Activated effector memory CD4-positive, alpha-beta T cell treated with anti-CD3 and anti-CD28 coated beads, Interleukin-2, amount 50 U/mL, for 16 hours (primary cell): ENCODE measurements around the gene CDK6.
"Not testable (repeated sequence)": the region's sequence is repeated elsewhere in the genome, so short reads cannot be mapped to it uniquely, and the experiment has no call there.

Experiments
- DNase-seq: peaks from one replicate; pipeline ENCODE4 v3.0.0-alpha.2; 2020

CDK6 gene

GRCh38 chr7:92836489-92836999, at the start of gene CDK6:
TSS of gene CDK6 (minus strand) at chr7:92836573. CDS start at chr7:92833323, 3,250 bp downstream.
- peak; percentile 88 for DNase-seq

GRCh38 chr7:92886039-92886438, 49.7 kb upstream of the CDK6 start:
- not testable (repeated sequence) for DNase-seq

GRCh38 chr7:92884218-92884617, 47.8 kb upstream of the CDK6 start:
- no peak for DNase-seq

GRCh38 chr7:92882760-92883159, 46.4 kb upstream of the CDK6 start:
- DNase-seq, result no peak

GRCh38 chr7:92881091-92881485, 44.7 kb upstream of the CDK6 start:
- DNase-seq, result no peak

GRCh38 chr7:92880212-92881090, 44.1 kb upstream of the CDK6 start:
- DNase-seq, result no peak

GRCh38 chr7:92877367-92877766, 41.0 kb upstream of the CDK6 start:
- DNase-seq, result no peak

GRCh38 chr7:92876836-92877235, 40.5 kb upstream of the CDK6 start:
- DNase-seq, result no peak

GRCh38 chr7:92875719-92876118, 39.3 kb upstream of the CDK6 start:
- DNase-seq, result peak; percentile 63

GRCh38 chr7:92875173-92875572, 38.8 kb upstream of the CDK6 start:
- DNase-seq, result no peak

DNA sequence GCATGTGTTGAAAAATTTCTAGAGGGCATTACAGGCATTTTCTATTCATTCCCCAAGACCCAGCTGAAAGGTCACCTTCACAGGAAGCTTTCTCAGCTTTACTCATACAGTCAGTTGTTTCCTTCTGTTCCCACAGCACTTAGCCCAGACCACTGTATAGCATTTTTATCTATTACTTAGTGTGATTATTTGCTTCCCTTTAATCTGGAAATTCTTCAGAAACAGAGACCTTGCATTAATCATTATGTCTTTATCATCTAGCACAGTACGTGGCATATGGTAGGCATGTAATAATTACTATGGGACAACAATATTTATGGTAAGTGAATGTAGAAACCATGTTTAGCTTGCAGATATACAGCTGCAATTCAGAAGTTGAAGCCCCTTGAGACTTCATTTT, 38.2 kb upstream of the CDK6 start:
- no peak for DNase-seq

GRCh38 chr7:92873776-92874175, 37.4 kb upstream of the CDK6 start:
- DNase-seq, result no peak

- no peak for DNase-seq
Observed at GRCh38 chr7:92872701-92873100, 36.3 kb upstream of the CDK6 start.

DNA sequence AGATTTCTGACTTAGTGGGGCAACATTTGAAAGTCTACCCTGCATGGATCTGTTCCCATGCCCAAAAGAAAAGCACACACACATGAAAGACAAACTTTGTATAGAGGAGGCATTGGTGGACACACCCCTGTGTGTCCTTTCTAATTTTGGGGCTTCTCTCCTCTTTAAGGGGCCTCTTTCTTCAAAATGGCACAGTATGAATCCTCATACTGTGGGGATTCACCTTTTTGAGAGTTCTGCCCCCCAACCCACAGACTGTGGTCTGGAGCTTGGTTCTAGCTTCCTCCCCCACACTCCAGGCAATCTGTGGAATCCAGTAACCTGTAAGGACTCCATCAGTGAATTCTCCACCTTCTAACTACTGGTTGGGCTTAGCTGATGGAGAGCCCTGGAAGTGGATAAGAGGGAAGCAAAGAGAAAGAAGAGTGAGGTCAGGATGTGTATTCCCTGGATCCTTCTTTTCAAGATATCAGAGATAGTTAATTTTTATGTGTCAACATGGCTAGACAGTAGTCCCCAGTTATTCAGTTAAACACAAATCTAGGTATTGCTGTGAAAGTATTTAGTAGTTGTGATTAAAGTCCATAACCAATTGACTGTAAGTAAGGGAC, 32.4 kb upstream of the CDK6 start:
- DNase-seq, result no peak

DNA sequence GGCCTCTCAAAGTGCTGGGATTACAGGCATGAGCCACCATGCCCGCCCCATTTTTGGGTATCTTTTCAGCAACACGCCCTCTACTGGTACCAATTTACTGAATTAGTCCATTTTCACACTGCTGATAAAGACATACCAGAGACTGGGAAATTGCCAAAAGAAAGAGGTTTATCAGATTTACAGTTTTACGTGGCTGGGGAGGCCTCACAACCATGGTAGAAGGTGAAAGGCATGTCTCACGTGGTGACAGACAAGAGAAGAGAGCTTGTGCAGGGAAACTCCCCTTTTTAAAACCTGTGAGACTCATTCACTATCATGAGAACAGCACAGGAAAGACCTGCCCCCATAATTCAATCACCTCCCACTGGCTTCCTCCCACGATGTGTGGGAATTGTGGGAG, 27.8 kb upstream of the CDK6 start:
- peak; percentile 65 for DNase-seq

GRCh38 chr7:92856436-92856835, 20.1 kb upstream of the CDK6 start:
- DNase-seq, result no peak

DNA sequence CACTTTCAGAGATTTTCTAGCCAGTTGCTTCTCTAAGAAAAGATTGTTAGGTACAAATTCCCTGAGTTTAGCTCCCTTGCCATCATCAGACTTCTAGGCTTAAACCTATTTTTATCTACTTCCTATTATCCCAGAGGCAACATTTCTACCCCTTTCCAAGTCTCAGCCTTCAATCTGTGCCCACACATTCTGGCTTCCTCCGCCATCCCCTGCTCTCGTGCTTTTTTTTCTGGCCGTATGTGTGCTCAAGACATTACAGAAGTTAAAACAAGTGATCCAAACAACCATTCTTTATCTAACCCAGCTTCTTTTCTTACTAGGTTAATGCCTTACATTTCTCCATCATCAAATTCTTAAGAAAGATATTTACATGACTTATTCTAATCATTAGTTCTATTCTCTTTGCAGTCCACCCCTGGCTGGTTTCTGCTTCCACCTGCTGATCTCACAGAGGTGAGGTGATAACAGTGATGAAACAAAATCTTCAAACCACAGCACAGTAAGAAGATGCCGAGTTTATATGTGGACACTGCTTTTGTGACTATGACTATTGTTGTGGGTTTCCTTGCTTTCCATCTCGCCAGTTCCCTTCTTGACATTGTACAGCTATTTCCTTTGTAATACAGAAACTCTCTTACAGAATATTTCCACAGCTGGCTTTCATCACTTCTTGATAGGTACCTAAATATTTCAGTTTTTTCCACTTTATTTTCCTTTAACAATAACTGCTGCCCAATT, 18.3 kb upstream of the CDK6 start:
- DNase-seq, result no peak

DNA sequence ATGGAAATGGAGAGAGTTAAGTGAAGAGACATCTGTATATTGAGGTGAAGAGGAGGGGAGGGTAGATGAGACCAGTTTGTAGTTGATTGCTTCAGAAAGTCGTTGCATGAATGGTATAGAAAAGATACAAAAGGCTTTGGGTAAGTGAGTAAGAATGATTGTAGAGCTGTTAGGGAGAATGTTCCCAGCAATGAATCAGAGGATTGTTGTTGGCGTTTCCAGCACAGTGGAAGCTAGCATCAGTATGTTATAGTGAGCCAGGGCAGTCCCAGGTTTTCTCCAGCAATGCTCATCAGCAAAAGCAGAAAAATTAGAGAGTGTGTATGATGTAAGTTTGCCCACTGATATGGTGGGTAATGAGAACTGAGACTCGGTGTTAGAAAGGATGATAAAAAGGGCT, 15.4 kb upstream of the CDK6 start:
- DNase-seq, result no peak

DNA sequence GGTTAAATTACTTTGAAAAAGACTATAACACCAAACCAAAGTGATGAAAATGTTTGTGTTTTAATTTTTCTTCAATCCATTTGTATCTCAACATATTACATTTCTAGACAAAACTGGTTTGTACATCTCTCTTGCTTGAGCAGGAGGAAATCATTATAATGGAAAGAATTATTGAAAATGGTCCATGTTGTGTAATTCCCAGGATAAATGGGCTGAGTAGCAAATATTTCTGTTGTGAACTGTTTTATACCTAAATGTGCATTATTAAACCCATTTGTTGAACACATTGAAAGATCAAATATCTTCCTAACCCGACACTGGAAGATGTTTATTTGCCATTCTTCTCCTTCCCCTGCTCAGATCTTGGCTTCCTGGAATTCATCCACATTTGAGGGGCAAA, 14.1 kb upstream of the CDK6 start:
- no peak for DNase-seq

DNA sequence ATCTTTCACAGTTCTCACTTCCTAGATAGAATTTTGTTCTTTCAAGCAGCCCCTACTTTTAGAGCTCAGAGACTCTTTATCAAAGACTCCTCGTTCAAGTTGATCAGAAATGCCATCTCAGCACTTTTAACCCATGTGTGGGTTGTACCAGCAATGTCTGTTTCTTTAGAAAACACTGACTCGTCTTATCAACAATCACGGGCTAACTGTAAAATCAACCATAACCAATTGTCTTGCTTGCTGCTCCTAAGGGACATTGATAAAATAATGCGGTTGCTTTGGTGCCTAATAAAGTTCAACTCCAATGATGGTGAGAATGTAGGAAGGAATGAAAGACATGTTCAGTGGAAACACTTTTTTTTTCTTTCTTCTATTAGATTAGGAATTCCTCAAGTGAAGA, 12.9 kb upstream of the CDK6 start:
- no peak for DNase-seq

- no peak for DNase-seq
Observed at GRCh38 chr7:92848851-92849250, 12.5 kb upstream of the CDK6 start.

DNA sequence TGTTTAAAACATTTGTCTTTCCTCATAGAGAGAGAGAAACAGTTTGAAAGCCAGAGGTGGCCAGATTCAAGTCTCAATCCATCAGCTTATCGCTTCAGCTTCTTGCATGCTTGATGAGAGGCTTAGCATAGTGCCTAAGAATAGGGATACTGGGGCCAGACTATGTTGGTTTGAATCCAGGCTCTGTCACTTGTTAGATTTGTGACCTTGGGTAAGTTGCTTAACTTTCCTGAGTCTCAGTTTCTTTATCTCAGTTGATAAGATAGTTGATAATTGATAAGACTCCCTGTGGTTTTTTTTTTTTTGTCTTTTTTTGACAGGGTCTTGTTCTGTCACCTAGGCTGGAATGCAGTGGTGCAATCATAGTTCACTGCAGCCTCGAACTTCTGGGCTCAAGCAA, 12.1 kb upstream of the CDK6 start:
- DNase-seq, result no peak

DNA sequence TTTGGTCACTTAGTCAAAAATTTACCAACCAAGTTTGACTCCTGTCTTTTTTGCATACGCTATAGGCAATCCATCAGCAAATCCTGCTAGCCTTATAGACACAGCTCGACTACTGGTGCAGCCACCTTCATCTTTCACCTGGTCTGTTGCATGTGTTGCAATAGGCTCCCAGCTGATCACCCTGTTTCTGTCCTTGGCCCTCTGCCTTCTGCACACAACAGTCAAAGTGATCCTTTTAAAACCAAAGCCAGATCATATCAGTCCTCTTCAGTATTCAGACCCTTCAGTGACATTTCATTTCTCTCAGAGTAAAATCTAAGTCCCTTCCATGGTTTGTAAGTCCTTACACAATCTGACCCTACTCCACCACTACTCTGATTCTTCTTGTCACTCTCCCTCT, 10.9 kb upstream of the CDK6 start:
- DNase-seq, result no peak

DNA sequence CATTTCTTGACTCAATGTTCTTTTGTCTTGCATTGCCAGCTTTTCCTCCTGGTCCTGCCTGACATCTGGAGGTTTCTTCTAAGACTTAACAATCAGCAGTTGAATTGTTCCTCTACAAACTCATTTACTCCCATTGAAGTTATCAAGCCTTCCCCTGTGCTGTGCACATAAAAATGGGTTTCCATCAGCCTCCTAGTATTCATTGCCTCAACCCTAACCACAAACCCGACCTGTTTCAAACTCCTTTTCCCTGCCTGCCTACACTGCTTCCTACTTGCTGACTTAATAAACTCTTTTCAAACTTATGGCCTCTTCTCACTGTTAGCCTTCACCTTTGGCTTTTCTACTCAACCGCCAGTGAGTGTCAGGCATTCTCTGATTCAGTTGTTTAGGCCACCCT, 9.4 kb upstream of the CDK6 start:
- no peak for DNase-seq
